Inflammatory macrophage treated with lipopolysaccharide for 4 hours (primary cell): ENCODE results near the gene GTF2F1.
A peak's percentile ranks its signal among the peaks of the same experiment; 100 is the strongest.
"Not testable (repeated sequence)": the region's sequence is repeated elsewhere in the genome, so short reads cannot be mapped to it uniquely, and the experiment has no call there.

ENCODE experiments used
- DNase-seq: peaks from one replicate; pipeline ENCODE4 v3.0.0-alpha.2; 2020

Gene GTF2F1, protein sequence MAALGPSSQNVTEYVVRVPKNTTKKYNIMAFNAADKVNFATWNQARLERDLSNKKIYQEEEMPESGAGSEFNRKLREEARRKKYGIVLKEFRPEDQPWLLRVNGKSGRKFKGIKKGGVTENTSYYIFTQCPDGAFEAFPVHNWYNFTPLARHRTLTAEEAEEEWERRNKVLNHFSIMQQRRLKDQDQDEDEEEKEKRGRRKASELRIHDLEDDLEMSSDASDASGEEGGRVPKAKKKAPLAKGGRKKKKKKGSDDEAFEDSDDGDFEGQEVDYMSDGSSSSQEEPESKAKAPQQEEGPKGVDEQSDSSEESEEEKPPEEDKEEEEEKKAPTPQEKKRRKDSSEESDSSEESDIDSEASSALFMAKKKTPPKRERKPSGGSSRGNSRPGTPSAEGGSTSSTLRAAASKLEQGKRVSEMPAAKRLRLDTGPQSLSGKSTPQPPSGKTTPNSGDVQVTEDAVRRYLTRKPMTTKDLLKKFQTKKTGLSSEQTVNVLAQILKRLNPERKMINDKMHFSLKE

DNA sequence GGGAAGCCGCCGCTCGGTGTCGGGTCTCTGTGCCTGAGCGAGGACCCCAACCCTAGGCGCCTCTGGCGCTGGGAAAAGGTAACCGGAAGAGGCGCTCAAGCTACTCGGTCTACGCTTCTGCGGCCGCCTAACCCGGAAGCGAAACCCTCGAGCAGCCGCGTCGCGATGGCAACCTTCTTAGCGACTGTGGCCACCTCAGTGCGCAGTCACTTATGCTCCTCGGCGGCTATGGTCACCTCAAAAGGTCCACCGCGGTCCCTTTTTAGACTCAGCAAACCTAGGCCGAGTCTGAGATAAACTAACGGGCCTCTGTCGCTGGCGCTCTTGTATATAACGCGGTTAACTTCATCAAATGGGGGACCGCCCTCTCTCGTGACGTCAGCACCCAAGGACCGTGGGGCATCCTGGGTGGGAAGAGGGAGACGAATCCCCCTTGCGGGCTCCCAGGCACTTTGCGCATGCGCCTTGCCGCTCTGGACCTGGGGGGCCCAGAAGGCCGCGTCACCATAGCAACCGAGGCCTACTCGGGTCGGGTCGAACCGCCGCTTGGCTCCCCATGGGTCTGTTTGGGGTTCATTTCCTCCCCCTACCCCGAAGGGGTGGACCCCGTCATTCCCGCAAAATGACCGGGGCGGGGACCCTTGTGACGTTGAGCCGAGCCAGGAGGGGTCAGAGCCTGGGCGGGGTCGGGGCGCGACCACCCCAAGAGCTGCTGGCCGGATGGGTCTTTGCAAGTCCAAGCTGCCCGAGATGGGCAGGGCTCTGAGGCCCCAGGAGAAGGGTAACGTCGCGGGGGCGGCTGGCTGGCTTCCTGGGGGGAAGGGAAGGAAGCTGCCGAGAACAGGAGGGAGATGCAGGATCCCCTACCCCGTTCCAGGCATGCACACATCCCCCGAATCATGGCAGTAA lies at the start of gene GTF2F1:
Gene GTF2F1 (minus strand): TSS at position 91 of the 909 bp plus-strand sequence. CDS start 169 bp downstream, outside the sequence.
- DNase-seq, result peak; percentile 93

DNA sequence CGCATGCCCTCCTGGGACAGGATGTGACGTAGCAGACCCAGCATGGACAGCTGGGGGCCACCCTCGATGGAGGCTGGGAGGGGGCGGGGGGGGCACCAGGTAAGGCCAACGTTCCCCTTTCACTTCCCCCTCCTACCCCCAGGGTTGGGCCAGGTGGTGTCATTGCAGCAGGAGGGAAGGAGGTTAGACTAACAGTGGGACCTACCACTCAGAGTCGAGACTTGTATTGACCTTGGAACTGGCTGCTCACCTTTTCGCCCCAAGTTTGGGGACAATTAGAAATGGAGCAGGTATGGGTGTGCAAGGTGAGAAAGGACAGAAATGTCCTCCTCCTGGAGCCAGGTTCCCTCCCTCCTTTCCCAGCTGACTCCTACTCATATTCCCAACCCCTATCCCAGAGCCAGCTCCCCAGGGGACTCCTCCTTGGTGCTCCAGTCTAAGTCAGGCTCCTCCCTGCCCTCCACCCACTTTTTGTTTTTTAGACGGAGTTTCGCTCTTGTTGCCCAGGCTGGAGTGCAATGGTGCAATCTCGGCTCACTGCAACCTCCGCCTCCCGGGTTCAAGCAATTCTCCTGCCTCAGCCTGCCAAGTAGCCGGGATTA lies 49.2 kb upstream of the GTF2F1 start:
- no peak for DNase-seq

DNA sequence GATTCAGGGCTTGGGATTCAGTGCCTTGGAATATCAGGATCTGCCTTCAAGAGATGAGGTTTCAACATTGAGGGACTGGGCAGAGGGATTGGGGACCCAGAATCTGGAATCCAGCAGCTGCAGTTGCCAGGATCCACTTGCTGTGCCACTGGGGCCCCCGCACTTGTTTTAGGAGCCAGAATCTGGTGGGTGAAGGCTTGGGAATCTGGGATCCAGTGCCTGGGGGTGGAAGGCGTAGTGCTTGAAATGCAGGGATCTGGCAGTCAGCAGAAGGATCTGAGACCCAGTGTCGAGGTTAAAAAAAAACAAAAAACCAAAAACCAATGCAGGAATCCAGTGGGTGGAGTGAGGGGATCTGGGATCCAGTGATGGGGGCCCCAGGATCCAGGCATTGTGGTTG lies 47.9 kb upstream of the GTF2F1 start:
- no peak for DNase-seq

DNA sequence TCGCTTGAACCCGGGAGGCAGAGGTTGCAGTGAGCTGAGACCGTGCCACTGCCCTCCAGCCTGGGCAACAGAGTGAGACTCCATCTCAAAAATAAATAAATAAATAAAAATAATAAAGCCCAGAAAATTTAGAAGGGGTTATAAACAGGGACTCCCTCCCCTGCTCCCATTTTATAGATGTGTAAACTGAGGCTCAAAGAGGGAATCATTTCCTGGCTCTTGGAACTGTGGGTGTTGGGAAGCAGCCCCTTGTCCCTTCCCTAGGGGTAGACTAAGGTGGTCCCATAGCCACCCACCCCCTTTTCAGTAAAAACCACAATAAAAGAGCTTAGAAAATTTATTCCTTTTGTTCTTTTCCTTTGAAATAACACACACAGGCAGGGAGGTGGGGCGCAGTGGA lies 46.8 kb upstream of the GTF2F1 start:
- DNase-seq, result no peak

DNA sequence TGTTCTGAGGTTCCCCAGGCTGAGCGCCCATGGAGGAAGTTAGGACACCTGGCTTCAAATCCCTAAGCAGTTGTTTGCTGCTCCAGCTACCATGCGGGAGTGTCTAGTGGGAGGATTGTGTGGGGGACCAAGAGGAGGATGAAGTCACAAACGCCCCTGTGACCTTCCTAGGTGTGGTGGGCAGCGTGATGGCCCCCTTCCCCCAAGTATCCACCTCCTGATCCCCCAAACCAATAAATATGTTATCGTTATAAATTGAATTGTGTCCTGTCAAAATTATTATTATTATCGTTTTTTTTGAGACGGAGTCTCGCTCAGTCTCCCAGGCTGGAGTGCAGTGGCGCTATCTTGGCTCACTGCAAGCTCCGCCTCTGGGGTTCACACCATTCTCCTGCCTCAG lies 40.7 kb upstream of the GTF2F1 start, which contains the start of gene SLC25A41:
Gene SLC25A41 (minus strand): TSS at position 101 of the 400 bp plus-strand sequence. CDS start 70 bp downstream, at position 31.
- no peak for DNase-seq

DNA sequence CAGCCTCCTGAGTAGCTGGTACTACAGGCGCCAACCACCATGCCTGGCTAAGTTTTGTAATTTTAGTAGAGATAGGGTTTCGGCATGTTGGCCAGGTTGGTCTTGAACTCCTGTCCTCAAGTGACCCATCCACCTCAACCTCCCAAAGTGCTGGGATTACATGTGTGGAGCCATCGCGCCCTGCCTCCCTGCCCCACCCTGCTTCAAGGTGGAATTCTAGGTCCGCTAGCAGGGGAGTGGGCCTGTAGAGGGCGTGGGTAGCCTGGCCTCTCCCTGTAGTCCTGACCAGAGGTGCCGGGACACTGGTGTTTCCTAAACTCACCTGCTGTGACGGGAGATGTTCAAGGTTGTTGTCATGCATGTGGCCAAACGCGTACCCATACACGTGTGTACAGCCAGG lies 40.2 kb upstream of the GTF2F1 start:
- no peak for DNase-seq

DNA sequence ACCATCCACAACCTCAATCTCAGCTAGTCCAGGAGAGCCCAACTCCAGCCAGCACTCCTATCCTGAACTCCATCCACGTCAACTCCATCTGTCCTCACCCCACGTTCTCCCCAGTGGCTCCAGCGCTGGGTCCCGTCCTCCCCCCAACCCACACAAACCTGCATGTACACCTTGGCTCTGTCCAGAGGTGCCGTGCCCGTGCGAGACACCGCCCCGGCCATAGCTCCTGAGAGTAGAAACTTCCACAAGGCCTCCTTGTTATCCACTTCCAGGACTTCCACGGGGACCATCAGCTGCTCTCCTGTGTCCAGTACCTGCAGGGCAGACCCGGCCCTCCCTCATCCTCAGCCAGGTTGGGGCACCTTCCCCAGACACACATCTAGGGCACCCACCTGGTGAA lies 38.9 kb upstream of the GTF2F1 start:
- no peak for DNase-seq

DNA sequence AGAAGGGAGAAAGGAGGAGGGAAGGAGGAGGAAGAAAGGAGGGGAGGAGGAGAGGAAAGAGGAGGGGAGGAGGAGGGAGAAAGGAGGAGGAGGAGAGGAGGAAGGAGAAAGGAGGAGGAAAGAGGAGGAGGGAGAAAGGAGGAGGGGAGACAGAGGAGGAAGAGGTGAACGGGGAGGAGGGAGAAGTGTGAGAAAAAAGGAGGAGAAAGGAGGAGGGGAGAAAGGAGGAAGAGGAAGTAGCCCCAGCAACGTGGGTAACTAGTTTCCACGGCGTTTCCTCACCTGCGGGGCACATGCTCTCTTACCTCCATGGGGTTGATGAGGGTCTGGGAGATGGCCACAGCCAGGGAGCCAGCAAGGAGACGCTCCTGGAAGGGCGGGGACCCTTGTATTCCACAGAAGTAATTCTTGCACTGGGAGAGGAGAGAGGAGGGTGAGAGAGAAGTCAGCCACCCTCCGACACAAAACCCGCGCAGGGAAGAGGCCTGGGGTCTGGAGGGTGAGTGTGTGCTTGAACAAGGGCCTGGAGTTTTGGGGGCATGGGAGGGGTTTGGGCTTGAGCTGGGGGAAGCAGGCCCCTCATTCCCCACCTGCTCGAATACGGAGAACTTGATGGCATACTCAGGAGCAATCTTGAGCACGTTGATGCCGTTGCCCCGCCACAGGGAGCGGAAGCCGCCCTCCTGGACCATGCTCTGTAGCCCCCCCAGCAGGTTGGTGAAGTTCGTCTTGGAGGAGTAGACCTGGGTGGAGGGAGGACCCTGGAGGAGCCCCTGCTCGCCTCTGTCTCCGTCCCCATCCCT lies 36.7 kb upstream of the GTF2F1 start:
- DNase-seq, result no peak

DNA sequence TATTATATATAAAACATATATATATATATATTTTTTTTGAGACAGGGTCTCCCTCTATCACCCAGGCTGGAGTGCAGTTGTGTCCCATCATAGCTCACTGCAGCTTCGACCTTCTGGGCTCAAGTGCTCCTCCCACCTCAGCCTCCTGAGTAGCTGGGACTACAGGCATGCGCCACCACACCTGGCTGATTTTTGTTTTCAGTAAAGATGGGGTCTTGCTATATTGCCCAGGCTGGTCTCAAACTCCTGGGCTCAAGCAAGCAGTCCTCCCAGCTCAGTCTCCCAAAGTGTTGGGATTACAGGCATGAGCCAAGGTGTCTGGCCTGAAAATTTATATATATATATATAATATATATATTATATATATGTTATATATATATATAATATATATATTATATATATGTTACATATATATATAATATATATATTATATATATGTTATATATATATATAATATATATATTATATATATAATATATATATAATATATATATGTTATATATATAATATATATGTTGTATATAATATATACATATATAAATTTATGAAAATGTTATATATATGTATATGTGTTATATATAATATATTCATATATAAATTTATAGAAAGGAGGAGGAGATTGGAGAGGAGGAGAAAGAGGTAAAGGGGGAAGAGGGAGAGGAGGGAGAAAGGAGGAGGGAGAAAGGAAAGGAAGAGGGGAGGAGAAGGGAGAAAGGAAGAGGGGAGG lies 35.9 kb upstream of the GTF2F1 start:
- not testable (repeated sequence) for DNase-seq

DNA sequence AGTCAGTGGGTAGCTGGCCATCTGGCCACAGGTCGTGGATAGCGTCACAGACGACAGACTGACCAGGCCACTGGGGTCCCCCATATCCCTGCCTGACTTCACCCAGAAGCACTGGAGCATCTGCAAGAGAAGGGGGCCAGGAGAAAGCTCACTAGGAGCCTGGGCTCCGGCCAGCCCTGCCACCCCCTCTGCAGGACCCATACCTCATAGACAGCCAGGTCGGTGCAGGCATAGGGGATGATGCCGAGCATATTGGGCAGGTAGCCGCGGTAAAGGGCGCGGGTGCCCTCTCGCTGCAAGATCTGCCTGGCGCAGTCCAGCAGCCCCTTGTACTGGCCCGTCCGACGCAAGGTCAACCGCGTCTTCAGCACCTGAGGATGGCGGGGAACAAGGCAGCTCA lies 34.2 kb upstream of the GTF2F1 start:
- no peak for DNase-seq

DNA sequence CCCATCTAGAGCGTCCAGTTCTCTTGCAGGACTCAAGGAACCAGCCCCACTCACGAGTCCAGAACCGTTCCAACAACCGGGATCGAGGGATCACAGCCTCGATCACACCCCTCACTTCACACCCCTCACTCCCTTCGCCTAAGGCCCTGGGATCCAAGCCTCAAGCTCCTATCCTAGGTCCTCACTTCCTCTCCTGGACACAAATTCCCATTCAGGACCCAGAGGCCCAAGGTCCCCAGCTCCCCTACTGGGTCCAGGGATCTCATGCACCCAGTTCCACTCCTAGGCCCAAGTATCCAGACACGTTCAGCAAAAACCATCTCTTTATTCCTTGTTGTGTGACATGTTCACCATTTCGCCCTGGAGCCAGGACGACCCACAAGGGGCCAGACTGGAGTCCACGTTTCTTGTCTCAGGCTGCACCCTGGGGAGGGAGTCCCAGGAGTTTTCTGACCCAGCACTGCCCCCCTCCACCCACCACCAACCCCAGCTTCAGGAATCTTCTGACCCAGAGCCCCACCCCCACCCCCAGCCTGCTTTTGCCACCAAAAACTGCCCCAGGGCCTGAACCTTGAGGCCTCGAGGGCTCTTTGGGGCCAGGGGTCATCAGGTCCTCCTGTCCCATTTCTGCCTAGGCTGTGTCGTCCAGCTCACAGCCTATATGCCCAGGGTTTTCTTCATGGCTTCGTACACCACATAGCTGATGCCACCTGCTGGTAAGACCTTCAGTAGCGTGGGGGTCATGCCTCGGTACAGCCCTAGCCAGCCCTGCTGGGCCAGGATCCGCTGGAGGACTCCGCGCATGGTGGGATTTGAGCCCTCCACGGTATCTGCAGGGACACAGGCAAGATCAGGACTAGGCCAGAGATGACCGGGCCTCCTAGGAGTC lies 33.0 kb upstream of the GTF2F1 start:
- DNase-seq, result no peak

DNA sequence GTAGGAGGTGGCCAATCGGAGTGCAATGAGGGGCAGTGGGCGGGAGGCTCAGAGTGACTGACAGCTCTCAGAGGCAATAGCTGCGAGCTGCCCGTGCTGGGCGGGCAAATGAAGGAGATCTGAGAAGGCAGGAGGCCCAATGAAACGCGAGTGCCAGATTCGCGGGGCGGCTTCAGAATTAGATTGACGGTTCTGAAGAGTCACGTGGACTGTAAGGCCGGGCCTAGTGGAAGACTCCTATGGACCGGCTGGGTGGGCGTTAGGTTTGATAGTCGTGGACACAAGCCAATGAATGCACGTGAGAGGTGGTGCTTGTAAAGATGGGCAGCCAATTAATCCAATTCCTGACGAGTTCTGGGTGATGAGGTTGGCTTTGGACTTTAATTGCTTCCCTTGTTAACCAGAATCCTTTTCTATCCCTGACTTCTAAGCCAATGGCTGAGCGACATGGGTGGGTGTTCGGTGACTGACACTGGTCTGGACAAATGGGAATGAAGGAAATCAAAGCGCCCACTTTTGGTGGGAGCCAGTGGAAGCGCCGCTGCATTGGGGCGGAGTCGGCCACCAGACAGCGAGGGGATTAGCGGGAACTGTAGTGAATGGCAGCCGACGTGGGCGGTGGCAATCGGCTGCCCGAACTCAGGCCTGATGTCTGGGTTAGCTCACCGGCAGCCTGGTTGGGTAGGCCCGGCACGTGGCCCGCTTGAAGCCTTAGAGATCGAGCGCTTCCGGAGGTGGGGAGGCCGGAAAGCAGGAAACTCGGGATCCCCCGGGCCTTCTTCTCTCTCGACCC lies 32.2 kb upstream of the GTF2F1 start:
- DNase-seq, result peak; percentile 100

DNA sequence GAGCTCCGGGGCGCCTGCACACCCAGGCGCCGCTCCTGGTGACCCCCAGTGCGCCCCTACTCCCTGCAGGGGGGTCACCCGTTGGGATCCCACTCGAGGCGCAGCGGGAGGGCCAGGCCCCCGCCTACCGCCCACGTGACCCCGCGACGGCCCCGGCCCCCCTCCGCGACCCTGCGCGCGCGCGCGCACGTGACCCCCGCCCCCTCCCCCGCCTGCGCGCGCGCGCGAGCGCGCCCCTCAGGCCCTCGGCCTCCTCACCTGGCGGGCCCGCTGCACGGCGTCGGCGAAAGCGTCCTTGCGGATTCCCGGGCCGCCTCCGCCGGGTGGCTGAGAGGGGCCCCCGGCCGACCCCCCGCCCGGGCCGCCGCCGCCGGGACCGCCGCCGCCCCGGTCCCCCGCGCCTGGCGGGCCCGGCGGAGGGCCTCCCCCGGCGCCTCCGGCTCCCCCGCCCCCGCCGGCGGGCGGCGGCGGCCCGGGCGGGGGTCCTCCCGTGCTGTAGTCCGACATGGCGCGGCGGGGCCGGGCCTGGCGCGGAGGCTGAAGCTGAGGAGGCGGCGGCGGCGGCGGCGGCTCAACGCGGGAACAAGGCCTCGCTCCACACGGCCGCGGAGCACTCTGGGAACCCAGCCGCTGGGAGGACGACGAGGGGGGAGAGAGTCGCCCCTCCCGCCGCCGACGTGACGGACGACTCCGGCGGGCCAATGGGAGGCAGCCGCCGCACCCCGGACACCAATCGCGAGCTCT lies 31.4 kb upstream of the GTF2F1 start, which contains the start of gene KHSRP:
Gene KHSRP (minus strand): TSS at position 617 of the 744 bp plus-strand sequence. CDS start 110 bp downstream, at position 507.
- no peak for DNase-seq

DNA sequence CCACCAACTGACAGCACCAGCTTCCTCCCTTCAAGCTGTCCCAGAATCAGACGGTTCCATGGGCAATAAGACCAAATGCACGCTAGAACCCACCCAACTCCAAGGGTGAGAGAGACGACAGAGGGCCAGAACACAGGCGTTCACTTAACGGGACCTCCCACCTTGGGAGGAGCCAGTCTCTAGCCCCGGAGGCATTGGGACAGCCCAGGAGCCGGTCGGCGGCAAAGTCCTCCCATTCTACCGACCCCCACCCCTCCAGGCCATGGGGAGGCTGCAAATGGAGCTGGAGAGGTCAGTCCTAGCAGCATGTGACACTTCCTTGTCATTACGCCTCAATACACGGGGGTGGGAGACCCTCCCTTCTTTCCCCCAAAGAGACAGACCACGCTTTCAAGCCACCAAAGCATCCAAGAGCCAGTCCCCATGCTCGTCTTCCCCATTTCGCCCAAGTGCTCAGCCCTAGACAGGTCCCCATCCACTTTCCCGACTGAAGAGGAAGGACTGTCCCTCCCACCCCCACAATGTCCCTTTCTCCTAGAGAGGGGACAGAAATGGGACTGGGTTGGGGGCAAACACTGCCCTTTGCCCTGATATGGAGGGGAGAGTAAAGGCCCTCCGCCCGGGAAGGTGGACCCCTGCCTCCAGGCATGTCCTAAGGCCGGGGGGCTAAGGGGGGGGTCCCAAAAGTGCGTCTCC lies 30.7 kb upstream of the GTF2F1 start:
- DNase-seq, result peak; percentile 35

DNA sequence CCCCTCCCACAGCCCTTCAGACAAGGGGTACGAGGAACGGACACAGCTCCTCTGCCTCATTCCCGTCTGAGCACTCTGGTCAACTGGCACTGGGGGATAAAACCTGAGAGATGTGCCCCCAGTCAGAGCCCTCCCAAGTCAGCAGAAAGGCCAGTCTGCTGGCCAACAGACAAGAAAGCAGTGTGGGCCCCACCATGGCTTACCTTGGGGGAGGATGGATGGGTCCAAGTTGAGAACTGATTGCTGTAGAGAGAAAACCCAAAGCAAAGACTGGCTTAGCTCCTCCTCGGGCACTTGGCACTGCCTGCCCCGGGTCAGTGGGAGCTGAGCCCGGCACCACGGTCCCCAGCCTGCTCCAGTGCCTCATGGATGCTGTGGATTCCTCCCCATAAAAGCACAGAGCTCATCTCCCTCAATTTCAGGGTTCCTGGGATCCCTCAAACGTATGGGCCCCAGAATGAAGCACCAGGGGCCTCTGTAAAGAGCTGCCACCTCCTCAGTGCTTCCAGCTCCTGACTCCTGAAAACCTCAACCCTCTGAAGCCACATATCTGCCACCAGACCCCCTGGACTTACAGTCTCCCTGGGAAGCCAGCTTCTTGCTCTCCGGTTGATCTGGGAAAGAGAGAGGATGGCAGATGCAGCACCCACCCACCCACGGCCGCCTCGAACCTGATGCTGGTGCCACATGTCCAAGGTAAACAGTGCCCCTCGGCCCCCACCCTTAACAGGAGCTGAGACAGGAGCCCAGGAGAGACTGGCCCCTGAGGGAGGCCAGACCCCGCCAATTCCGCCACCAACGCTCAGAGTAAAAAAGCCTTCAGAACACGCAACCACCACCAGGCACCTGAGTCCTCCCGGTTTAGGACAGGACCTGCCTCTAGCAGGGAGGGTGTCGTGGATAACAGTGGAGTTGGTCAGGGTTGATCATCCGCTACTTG lies 28.4 kb upstream of the GTF2F1 start:
- no peak for DNase-seq

DNA sequence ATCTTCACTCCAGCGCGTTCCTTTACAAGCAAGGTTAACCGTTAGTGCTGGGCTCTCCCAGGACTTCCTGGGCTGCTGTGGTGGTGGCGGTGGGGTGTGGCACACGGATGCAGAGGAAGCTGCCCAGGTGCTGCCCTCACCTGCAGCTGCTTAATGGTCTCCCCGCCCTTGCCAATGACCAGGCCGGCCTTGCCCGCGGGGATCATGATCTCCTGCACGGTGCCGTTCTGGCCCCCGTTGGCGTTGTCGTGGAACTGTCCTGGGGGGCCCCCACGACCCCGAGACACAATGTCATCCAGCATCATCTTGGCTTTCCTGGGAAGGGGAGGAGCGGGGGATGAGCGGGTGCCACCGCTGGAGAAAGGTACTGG lies 25.6 kb upstream of the GTF2F1 start:
- DNase-seq, result no peak
